T-helper 2 cell treated with Interferon-gamma antibody and Interleukin-4, amounts not matched to agents 100 ng/mL and 5 ng/mL, for 36 hours (primary cell): ENCODE data around the gene CBLB. TPM values are rescaled to one million over a fixed set of nuclear protein-coding genes. Genes with fewer than 3 reads are reported as not detected.
"Not testable (repeated sequence)": the region's sequence is repeated elsewhere in the genome, so short reads cannot be mapped to it uniquely, and the experiment has no call there.

Source experiments
- intact Hi-C: fragments of 100-400 bp; cut with micrococcal nuclease; formaldehyde crosslinking; loops from one replicate; pipeline ENCODE4 v1.15.1; 2023
- total RNA-seq: library from RNA; stranded (reverse); gene quantifications from 2 replicates; pipeline ENCODE4 v1.2.3, GENCODE V29; 2022

The CBLB gene
- total RNA-seq, 1 donor from 2014 or later = 67.2 TPM

DNA sequence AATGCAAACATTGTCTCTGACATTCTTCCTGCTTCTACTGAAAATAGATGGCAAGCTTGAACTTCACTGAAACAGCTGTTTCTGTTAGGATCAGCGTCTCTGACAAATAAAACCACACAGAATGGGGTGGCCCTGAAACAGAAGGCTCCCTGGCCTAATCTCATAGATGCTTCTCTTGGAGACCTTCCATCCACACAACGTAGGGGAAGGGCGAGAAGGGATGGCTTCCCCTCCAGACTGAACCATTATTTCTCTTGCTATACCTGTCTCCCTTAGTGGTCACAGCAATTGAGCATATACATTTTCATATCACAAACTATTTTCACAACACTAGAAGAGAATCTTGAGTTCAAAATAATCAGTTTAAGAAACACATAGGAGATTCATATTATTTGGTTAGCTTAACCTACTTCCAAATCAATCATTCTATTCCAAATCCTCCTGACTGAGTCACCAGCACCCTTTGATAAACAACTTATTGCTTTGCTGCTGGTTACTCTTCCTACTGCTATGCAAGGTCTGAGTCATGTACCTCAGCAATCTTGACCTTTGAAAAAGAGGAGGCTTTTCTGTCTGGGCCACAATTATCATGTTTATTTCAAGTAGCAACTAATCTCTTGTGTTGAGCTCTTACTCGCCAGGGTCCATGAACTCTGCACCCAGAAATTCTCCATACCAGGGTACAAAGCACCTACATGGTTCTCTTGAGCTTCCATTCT, 45.5 kb downstream of the CBLB start:
- intact Hi-C loops = loop anchor here (2.0 kb wide), 1 partner anchor 17 kb away; no protein-coding TSS in a partner anchor

DNA sequence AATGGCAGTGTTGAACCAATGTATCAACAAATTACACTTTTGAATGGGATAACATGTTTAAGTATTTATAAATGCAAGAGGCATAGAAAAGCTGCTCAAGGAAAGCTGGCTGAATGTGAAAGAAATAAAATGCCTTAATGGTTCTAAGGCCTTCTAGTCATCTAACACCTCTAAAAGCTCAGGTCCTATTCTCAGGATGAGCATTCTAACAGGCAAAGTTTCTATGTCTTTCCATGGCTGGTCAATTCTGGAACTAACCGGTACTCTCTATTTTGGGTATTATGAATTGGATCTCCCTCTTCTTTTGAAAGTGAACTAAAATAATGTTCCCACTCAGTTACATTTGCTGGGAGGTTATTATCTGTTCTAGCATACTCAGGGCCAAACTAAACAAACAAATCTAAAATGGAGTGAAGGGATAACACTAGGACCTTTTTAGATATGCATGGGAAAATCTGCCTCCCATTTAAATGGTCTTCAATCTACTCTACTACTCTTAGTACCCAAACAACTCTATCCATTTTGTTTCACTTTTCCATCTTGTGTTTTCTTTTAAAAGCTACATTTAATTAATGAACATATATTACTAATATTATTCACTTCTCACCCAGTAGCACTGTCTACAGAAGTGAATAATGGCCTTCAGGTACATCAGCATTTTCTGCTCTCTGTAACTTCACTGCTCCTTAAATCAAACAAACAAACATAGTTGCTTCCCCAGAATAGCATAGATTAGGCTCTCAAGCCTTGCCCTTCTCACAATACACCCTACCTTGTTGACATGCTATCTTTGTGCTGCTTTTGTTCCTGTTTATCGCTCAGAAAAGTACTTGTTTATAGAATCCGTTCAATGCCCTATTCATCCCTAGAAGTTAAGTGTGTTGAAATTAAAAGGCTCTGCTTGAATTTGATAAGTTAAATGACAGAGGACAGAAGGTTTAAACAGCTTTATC, 46.4 kb downstream of the CBLB start:
- intact Hi-C loops = loop anchor here (2.0 kb wide), 1 partner anchor 16 kb away; no protein-coding TSS in a partner anchor

DNA sequence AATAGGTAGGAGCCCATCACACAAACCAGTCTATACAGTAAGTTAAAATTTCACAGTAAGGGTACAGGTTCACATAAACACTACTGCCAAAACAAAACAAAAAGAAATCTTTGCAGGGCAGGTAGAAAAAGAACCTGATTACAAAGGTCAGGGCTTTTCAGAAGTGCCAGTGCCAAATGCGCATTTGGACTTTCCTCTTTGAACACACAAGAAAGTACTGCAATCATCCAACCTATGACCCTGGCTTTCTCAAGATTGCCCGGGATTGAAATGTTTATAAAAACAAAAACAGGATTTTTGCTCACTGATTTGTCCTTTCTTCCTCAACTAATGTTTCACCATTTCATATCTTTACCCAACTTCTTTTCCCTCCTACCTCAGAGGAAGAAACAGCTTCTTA, 47.4 kb downstream of the CBLB start:
- intact Hi-C loops = no loop called here

DNA sequence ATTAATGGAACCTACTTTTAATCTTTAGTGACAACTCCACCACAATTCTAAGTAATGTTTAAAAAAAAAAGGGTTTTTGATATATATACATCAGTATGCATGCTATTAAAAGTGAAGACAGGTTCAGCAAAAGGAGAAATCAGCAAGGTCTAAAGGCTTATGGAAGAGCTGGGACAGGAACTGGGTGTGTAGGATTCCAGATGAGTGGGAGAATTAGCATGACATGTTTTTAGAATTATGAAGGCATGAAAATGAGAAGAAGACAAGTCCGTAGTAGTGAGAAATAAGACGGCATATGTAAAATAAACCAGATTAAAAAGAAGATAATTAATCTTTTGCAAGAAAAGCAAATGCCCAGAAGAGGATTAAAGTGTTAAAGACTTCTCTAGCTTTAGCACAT, 52.0 kb downstream of the CBLB start:
- intact Hi-C loops = no loop called here

DNA sequence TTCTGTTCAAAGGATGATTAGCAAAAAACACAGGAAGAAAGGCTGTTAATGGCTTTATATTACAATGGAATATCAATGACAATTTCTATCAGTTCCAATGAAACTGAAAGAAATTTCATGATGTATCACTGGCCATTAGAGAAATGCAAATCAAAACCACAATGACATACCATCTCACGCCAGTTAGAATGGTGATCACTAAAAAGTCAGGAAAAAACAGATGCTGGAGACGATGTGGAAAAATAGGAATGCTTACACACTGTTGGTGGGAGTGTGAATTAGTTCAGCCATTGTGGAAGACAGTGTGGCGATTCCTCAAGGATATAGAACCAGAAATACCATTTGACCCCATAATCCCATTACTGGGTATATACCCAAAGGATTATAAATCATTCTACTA, 53.5 kb downstream of the CBLB start:
- intact Hi-C loops = not testable (repeated sequence)

DNA sequence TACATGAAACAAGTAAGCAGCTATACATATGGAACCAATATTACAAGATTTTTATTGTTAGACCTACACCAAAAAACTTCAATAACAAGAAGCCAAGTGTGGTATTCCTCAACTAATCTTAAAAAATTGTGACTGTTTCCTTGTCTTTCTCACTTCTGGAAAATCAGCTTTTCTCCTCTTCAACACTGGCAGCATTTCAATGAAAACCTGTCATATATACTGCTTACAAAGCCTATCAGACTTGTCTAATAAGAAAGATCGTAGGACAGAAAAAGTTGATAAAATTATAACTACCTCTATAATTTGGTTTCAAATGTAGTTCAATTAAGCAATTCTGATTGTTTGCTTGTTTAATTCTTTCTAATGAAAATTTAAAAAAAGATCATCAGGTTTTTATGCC, 55.1 kb downstream of the CBLB start:
- intact Hi-C loops = no loop called here

DNA sequence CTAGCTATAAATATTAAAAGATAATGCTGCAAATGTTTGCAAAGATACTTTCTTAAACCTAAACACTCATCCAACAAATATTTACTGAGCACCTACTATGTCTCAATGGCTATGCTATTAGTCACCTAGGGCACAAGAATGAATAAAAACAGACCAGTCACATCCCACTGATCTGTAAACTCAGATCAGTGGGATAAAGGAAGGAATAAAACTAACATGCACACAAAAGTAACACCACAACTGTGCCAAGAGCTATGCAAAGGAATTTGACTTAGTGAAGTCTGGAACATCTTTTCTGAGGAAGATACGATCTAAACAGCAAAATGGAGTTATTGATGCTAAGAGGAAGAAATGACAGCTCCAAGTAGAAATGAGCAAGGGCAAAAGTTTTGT, 56.6 kb downstream of the CBLB start:
- intact Hi-C loops = no loop called here

DNA sequence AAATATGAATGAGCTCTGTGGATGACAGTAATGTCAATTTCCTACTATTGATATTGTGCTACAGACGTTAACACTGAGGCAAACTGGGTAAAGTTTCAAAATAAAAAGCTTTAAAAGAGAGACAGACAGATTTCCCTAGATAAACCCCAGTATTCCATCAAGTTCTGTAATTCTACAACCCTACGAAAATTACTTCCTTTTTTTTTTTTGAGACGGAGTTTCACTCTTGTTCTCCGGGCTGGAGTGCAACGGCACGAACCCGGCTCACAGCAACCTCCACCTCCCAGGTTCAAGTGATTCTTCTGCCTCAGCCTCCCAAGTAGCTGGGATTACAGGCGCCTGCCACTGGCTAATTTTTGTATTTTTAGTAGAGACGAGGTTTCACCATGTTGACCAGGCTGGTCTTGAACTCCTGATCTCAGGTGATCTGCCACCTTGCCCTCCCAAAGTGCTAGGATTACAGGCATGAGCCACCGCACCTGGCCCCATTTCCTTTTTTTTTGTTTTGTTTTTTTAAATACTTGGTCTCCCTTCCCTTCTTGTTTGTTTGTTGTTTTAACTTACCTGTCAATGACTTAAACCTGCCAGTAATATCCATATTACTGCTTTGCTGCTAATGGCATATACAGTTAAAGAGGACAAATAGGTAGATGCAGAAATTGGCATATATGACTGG, 57.2 kb downstream of the CBLB start:
- intact Hi-C loops = no loop called here

DNA sequence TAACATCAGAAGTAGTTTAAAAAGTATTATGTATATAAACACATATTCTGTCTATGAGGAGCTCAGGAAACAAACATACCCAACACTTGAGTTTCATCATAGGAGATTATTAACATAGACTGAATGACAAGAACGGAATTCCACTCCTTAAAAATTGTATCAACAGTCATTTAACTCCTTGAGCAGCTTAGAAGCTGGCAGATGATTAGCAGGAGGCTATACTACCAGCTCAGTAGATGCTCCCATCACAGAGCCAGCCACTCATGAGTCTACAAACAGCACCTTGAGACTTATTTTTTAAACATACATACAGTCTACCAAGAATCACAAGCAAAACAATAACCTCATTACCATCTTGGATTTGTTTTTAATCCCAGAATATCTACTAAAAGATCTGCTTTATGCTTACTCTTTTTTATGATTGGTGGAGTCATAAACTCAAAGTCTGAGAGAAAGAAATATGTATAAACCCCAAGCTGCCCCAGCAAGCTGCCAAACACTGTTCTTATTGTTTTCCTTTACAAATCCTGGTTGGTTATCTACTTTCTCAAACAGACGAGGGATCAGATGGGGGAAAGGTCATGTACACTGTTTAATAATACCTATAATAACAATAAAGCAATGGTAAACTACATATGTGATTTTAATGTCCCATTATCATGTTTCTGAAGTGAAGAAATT, 59.5 kb downstream of the CBLB start:
- intact Hi-C loops = loop anchor here (5.0 kb wide), 2 partner anchors 117 to 368 kb away; no protein-coding TSS in a partner anchor

DNA sequence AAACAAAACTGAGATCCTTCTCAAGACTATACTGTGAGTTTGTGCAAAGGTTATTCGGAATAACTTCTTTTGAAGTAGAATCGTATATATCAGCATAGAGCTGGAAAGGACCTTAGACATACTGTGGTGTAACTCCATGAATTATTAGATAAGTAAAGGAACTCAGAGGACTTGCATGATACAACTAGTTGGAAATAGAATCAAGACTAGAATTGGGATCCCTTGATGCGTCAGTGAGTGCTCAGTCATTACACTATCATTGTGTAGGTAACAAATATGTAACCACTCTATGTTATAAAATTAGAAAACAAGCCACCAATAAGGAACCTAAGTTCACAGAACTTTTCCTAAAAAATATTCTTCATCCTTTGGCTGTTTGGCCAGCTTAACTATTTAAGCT, 61.1 kb downstream of the CBLB start:
- intact Hi-C loops = loop anchor here (2.0 to 5.0 kb wide), 4 partner anchors 15 to 370 kb away; partner anchors contain the start of gene CBLB

DNA sequence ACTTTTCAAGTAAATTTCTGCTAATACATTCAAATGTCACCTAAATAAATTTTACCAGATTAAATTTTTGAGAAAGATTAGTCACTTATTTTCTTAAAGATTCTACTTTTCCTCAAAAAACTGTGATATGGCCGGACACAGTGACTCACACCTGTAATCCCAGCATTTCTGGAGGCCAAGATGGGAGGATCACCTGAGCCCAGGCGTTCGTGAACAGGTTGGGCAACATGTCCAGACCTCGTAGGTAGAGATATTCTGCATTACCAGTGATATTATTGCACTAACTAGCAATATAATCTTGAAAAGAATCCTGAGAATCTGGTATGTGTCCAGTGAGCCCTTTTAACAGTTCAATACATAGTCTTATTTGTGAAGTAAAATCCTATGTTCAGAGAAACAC, 61.7 kb downstream of the CBLB start:
- intact Hi-C loops = loop anchor here (2.0 to 5.0 kb wide), 4 partner anchors 16 to 370 kb away; partner anchors contain the start of gene CBLB

DNA sequence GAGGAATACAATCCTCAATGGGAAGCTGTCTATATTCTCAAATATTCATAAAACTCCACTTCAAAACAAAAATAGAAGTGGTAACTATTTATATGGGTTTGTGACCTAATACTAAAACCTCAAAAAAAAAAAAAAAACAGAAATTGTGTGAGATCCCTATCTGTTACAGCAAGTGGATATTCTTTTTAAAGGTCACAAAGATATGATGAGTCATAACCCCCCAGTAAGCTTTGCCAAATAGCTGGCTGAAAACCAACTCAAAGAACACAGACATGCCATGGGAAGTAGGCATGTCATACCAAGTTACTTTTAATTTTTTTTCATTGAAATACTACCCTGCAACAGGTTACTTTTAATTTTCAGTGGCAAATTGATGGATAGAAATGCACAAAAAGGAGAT, 62.5 kb downstream of the CBLB start:
- intact Hi-C loops = loop anchor here (1.0 to 5.0 kb wide), 6 partner anchors 16 to 371 kb away; partner anchors contain the start of gene CBLB

DNA sequence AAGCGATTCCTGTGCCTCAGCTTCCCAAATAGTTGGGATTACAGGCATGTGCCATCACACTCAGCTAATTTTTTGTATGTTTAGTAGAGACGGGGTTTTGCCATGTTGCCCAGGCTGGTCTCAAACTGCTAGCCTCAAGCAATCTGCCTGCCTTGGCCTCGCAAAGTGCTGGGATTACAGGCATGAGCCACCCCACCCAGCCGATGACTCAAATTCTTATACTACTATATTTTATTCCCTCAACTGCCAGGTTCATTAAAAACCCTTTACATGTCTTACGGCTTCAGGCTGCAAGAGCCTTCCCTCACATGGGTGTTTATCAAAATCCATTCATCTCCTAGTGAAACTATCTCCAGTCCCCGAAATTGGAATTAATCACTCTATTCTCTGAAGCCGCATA, 63.4 kb downstream of the CBLB start:
- intact Hi-C loops = loop anchor here (5.0 kb wide), 2 partner anchors 113 to 372 kb away; no protein-coding TSS in a partner anchor

DNA sequence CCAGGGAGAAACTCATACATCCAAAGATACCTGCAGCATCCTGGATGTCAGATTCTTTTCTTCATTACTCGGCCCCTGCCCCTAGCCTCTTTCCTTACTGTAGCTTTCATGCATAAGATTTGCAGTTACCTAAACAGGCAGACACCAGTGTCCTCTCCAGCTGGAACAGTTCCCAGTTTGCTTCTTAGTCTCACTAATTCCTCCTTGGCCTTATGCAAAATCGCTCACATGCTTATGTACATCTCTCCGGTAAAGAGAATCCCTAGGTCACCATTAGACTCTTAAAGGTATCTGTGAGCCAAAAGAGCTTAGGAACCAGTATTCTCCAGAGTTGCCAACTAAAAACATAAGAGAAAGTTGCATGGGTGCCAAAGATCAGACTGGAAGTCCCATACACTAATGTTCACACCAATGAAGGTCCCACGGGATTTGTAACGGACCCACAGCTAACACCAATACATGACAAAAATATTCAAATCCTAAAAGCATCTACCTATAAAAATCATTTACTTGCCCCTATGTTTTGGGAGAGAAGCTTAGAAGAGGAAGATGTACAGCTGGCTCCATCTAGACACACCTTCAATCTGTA, 66.6 kb downstream of the CBLB start:
- intact Hi-C loops = no loop called here

DNA sequence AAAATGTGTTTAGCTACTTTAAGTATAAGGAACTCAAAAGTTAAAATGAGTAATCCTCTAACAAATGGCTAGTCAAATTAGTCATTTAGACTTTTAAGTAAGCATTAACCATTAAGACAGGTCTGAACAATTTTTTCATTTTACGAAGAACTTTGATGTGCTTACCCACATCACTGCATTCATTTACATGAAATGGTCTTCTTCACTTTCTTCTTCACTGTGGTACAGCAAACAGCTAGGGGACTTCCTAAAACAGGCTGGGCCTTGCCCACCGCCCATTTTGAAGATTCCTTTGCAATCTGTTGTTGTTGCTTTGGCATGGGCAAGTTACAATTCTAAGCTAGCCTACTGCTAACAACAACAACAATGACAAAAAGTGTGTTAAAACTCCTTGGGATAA, 67.4 kb downstream of the CBLB start:
- intact Hi-C loops = no loop called here

DNA sequence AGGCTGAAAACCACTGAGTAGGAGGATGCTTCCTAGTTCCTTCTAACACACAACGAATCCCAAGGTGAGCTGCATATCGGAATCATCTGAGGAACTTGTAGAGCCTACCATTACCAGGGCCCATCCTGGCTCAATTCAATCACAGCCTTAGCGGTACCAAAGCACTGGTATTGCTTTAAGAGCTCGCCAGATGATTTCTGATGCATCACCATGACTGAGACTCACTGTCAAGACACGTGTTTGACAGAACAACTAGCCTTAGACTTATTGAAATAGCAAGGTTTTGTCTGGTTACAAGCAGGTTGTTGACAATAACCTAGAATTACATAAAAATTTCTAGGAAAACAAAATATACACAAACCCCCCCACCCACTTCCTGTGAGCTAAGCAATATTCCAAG, 68.5 kb downstream of the CBLB start:
- intact Hi-C loops = no loop called here

DNA sequence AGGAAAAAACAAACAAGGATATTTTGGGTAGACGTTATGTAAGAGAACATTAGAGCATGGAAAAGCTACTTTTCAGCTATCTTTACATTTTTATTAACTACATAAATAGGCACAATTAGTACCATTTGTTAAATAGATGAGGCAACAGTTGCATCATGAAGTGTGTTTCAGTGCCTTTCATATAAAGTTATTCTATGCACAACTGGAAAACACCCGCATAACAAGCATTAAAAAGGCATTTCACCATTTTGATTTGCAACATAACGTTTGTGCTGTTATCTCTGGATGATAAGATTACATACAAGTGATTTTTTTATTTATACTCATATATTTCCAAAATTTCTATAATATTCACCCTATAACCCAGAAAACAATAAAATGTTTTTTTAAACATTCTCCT, 69.5 kb downstream of the CBLB start:
- intact Hi-C loops = loop anchor here (2.0 kb wide), 1 partner anchor 46 kb away; no protein-coding TSS in a partner anchor

DNA sequence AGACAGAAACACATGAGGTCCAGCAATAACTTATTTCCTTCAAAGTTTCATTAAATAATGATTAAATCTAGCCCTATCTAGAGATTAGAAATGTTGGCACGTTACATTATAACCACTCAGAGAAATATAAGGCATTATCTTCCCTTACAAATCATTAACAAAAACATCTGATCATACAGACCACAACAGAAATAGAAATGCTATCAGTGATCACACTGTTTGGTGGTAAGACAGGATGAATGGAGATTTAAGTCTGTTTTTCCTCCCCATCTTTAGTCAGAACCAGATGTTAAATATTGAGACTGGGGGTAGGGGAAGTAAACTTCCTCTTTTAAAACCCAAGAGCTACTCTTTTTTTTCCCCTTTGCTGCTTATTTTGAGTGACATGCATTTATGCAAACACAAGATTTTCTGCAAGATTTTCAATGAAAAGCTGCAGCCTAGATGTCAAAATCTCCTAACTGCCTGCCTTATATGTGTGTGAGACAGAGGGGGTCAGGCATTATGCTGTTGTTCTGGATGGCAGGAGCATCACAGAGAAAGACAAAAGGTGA, 70.4 kb downstream of the CBLB start:
- intact Hi-C loops = loop anchor here (2.0 kb wide), 1 partner anchor 46 kb away; no protein-coding TSS in a partner anchor

DNA sequence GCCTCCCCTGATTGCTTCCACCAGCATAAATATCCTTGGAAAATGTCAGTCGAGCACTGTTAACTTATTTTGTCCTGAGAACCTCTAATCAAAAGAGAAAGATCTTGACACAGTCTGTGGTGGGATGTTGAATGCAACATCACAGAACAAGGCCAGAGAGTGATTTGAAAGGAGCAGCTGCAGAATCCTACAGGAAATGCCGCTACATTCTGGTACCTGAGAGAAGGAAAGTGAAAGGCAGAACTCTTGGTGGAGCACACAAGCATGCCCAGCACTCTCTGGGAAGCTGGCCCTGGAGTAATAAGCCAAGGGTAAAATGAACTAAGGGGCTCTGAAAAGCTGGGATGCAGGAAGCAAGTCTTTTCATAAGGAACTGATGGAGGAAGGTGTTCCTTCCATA, 75.8 kb downstream of the CBLB start:
- intact Hi-C loops = no loop called here
